GM21528 (cell line): ENCODE results near the gene IGF1.
"Not testable (repeated sequence)": the region's sequence is repeated elsewhere in the genome, so short reads cannot be mapped to it uniquely, and the experiment has no call there.

Experiments
- ATAC-seq: cut with Tn5 transposase; IDR thresholded peaks from one replicate; pipeline ENCODE4 v1.9.1; 2021; ENCODE audit warnings: mild to moderate bottlenecking, moderate library complexity; ENCODE audit not compliant: unreplicated experiment, low FRiP score

Gene IGF1

DNA sequence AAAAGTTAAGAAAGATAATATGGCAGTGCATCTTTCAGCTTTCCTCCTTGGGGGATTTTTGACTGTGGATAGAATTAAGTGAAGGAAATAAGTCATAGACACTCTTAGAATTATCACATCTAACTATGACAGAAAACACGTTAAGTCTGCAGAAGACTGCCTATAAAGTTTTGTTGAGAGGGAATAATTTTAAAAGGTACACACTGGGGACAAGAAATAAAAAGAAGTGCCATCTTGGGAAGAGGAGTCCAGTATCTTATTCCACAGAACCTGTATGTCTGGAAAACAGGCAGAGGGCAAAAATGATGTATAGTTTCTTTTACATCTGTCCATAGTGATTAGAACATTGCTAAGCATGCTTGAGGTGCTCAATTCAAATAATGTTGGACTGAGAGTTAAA, 80.7 kb downstream of the IGF1 start:
- ATAC-seq: no peak

DNA sequence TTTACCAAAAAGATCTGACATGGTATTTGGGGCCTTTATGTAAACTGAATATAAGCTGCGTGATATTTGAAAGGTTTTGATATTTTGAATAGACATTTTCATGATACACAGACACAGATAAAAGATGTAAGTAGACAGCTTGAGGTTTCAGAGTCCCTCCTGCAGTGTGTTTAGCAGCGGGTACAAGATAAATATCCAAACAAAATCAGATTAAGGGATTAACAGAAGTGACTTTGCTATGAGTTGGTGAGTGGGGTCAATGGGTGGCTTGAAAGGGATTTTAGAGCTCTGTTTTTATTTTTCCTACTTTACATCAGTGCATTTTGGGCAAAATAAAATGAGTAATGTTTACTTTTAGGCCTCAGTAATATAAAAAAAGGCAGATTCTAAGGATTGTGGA, 84.1 kb downstream of the IGF1 start:
- no peak for ATAC-seq

DNA sequence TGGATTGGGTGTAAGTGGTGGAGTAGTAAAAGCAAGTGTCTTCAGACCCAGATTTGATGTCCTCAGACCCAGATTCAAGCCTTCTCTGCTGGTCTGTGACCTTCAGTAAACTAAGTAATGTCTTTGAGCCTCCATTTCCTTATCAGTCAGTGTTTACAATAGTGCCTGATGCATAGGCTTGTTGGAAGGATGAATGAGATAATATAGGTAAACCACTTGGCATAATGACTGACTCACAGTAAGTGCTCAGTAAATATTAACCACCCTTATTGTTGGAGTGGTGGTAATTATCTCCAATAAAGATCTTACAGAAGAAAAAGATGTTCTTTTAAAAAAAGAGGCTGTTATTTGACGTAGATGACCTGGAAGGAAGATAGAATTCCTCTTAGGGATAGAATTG, 86.2 kb downstream of the IGF1 start:
- no peak for ATAC-seq

DNA sequence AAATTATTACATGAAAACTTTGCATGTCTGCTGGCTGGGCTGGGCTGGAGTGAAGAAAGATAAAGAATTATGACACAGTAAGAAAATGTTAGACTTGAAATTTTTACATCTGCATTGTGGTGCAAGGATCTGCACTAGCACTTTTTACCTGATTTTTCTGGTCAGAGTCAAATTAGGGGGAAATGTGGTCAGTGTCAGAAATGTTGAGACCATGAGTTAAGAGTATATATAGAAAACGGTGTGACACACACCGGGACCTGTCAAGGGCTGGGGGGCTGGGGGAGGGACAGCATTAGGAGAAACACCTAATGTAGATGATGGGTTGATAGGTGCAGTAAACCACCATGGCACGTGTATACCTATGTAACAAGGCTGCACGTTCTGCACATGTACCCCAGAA, 90.3 kb downstream of the IGF1 start:
- no peak for ATAC-seq

DNA sequence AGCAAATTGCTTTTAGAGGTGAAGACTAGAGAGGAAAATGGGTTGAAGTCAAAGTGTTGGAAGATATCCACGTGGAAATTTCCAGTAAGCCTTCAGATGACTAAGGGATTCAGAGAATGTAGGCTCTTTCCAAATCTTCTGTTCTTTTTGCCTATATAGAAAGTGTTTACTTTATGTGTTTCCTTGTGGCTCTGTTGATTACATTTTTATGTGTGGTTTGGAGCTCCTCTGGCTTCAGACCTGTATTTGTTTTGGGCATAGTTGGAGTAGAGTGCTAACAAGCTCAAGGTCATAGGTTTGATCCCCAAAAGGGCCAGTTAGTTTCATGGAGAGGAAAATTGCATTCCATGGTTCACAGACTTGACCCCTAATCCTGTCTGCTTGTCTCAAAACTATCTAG, 91.9 kb downstream of the IGF1 start:
- ATAC-seq: no peak

DNA sequence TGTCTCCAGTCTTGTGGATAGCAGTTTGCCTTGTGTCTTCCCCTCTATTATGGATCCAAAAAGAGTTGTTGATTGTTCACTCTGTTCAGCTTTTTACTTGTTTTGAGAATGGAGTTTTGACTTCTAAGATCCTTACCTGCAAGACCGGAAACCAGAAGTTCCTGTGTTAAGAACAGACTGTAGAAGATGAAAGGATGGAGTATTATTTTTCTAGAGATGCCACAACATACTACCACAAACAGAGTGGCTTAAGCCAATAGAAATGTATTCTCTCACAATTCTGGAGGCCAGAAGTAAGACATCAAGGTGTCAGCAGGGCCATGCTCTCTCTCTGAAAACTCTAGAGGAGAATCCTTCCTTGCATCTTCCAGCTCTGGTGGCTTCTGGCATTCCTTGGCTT, 95.0 kb downstream of the IGF1 start:
- no peak for ATAC-seq

DNA sequence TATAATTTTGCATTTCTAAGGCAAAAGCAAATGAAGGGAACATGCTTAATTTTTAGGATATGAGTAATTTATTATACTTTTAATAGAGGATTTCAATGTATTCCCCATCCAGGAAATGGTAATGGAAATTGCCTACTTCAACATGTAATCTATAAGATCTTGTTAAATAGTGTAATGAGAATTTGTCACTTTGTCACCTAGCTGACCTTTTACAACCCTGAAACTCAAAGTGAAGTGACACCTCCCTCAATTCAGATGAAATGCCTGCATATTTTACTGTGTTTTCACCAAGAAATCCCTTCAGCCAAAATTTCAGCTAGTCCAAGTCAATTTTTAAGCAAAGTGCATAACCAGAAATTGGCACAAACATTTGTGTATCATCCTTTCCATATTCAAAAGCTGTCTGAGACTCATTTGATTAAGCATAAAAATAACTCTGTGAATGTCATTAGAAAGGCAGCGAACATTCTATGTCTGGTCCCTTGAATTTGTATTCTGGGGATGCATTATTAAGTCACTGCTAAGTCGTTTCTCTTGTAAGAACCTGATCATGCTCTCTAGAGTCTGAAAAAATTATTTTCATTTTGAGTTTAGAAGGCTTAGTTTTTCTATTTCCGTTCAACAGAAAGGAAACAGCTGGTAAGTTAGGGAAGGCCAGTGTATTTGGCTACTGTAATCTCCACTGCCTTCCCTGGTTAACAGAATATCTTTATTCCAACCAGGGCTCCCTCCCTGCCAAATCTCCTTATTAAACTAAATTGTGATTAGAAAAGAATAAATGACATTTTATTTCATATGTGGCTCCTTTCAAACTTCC, 100.8 kb downstream of the IGF1 start:
- no peak for ATAC-seq

DNA sequence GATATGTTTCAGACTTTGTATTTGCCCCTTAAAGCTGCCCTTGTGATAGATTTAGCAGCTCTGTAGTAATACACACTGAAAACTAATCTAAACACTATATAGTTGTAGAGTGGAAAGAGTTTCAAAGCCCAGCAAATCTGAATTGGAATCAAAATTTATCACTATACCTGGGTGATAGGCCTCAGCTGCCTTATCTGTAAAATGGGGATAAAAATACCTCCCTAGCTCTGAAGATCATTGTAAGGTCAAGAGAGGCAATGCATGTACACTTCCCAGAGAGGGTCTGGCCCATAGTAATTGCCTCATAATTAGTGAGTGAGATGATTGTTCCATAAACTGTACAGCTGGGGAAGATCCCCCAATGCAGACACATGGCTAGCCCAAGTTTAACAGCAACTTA, 103.6 kb downstream of the IGF1 start:
- no peak for ATAC-seq

DNA sequence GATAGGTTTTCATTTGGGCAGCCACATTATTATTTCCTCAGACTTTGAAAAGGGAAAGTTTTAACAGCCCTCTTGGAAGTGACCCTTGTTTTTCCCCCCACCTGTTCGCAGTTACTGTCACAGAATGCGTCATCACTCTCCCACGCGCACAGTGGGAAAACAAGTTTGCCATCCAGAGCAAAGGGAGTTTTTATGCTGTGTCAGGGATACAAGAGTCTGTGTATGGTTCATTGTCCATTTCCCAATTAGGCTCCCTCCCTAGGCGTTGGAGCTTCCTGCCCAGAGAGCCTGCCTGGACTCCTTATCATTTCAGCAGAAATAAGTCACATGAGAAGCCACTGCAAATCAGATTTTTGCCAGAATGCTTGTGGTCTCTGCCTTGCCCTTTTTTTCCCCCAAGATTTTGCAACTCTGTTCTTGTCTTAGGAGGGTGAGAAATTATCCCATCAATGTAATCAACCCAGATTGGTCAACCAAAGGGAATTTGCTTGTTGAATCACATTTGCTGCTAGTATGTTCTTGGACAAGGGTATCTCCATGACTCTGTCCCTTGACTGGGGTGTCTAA, 104.1 kb downstream of the IGF1 start:
- no peak for ATAC-seq

DNA sequence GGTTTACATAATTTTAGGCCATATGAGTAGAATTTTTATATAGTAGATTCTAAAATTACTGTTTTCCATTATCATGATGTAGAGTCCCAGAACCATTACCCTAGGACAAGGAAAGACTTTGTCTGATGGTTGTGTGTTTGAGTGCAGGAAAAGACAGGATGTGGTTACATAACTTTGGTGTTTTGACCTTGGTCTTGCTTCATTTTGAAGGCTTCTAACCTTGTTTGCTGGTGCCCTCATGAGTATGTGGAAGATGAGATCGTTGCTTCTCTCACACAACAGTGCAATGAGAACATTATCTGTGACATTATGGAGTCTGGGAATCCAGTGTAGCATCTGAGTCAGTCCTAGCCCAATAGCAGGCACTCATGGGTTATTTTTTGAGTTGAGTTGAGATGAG, 106.2 kb downstream of the IGF1 start:
- ATAC-seq: no peak

DNA sequence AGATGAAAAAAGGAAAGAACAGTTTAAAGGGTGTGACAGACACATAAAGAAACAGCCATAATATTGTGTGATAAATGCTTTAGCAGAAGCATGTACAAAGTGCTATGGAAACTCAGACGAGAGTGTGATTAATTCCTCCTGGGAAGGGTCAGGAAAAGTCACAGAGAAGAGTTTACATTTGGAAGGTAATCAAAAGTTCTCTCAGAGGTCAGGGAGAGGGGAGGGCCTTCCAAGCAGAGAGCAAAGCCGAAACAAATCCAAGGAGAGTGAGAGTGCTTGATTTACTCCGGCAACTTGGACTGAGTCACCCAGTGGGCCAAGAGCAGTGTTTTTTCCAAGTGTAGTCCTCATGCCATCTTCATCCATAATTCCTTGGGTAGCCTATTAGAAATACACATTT, 108.3 kb downstream of the IGF1 start:
- no peak for ATAC-seq

DNA sequence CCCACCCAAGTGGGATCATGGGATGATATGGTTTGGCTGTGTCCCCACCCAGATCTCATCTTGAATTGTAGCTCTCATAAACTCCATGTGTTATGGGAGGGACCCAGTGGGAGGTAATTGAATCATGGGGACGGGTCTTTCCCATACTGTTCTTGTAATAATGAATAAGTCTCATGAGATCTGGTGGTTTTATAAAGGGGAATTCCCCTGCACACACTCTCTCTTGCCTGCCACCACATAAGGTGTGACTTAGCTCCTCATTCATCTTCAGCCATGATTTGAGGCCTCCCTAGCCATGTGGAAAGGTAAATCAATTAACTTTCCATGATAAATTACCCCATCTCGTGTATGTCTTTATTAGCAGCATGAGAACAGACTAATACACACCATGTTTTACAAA, 109.2 kb downstream of the IGF1 start:
- ATAC-seq: no peak

DNA sequence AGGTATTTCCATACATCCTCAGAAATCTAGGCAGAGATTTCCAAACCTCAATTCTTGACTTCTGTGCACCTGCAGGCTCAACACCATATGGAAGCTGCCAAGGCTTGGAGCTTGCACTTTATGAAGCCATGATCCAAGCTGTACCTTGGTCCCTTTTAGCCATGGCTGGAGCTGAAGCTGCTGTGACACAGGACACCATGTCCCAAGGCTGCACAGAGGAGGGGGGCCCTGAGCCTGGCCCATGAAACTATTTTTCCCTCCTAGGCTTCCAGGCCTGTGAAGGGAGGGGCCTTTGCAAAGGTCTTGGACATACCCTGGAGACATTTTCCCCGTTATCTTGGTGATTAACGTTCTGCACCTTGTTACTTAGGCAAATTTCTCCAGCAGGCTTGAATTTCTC, 110.5 kb downstream of the IGF1 start:
- ATAC-seq: no peak

DNA sequence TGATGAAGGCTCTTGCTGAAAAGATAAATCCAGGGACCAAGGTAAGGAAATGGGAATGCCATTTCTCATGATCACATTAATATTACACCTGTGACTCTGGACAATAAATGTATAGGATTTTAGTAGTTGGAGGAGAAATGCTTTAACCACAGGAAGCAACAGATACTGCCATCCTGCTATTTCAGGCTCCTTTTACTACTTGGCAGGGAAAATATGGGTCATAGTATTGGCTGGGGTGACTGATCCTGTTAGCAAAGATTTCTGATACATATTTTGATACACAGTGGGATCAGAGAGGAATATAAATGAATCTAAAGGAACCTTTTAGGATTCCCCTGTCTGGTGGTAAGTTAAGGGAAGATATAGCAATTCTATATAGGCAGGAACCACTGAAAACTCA, 115.0 kb downstream of the IGF1 start:
- ATAC-seq: no peak

DNA sequence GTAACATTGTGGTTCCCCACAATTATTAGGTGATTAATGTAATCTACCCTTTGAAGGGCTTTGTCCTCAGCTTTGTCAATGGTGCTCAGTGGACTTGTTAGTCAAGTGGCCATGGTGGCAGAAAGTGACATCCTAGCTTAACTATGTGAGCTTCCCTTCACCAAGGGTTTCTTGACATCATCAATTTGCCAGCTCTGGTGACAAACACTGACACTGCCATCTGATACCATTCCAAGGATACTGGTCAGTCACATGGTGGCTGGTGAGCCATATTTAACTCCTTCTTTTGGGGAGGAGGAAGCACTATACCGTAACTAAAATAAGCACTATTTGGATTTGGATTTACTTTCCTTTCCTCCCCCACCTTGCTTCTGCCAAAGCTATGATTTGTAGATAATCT, 115.7 kb downstream of the IGF1 start:
- ATAC-seq: no peak

DNA sequence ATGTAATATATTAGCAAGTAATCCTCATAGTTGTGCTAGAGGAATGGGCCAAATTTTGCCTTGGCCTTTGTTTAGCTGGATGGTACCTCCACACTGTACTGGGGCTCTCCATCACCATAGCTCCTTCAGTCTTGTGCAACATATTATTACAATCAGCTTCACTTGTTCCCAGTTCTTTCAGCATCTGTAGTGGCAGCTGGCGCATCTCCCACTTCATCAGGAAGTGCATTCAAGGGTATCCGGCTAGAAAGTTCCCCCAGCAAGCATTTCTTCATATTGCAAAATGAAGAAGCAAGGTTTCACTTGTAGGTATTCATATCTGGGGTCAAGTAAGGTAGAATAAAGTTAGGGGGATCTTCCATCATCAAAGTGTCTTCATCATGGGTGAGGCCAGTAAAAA, 123.7 kb downstream of the IGF1 start:
- ATAC-seq: no peak

DNA sequence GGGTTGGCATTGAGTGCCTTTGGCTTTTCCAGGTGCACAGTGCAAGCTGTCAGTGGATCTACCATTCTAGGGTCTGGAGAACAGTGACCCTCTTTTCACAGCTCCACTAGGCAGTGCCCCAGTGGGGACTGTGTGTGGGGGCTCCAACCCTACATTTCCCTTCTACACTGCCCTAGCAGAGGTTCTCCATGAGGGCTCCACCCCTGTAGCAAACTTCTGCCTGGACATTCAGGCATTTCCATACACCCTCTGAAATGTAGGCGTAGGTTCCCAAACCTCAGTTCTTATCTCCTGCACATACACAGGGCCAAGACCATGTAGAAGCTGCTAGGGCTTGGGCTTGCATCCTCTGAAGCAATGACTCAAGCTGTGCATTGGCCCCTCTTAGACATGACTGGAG, 126.1 kb downstream of the IGF1 start:
- ATAC-seq: not testable (repeated sequence)

DNA sequence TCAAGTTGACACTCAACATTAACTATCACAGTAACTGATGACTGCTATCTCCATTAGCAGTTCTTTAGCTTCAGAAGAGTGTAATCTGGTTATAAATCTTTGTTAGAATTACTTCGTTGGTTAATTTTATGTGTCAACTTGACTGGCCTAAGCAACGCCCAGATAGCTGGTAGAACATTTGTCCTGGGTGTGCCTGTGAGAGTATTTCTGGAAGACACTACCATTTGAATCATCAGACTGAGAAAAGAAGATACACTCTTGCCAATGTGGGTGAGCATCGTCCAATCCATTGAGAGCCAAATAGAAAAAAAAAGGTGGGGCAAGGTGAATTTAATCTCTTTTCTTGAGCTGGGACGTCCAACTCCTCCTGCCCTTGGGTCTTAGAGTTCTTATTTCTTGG, 129.0 kb downstream of the IGF1 start:
- ATAC-seq: no peak

DNA sequence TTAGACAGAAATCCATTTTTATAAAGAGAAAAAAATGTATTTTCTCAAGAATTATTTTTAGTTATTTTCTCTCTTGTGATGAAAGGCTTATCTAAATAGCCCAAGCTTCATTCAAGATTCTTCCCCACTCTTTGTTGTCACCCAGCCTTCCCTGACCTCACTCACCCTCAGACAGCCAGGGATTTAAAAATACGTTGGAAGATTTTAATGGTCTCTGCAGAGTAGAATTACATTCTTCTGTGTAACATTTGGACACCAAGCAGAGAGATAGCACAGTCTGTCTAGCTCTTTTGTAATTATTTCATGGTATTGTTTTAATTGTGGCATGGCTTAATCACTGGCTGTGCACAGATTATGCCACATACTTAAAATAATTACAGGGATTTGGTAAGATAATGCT, 130.3 kb downstream of the IGF1 start:
- ATAC-seq: no peak

DNA sequence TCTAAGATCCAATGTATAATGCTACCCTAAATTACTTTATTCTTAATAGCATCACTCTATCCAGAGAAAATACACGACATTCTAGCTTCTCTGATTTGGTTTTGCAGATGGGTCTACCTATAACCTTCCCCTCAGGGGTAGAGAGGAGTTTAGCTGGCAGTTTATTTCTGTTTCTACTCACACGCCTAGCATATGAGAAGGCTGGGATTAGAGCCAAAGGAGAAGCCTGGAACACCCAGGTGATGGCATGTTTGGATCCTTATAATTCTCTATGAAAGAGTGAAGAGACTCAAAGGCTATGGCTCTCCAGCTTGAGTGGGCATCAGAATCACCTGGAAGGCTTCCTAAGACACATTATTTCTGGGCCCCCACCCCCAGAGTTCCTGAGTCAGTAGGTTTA, 131.3 kb downstream of the IGF1 start:
- no peak for ATAC-seq

DNA sequence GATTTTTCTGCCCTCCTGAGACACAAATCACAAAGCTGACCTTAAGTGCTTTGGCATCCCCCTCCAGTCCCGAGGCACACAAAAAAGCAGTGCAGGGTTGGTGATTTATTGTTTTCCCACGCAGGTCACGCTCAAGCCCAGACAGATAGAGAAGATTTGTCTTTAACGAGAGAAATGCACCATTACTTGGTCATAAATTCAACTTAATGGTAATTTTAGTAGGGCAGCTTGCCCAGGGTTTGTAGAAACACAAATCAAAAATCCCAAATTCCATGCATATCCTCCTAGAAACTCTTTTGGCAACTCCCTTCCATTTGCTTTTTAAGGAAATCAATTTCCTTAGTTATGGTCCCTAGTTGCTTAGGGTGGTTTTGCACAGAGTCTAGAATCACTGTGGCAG, 132.6 kb downstream of the IGF1 start:
- no peak for ATAC-seq
